IPS-18c (cell line): Measurements from ENCODE around the gene PPM1B.
"Not testable (repeated sequence)": the region's sequence is repeated elsewhere in the genome, so short reads cannot be mapped to it uniquely, and the experiment has no call there.

ENCODE experiments used
- H3K4me3 ChIP-seq: 2 replicates; pipeline ENCODE4 v1.7.0; 2013; ENCODE audit warnings: low read depth, mild to moderate bottlenecking, low read length, moderate library complexity; ENCODE audit not compliant: insufficient read depth
- H3K9me3 ChIP-seq: one replicate; pipeline ENCODE4 v1.6.1; 2013; ENCODE audit warnings: mild to moderate bottlenecking, low read length, moderate library complexity; ENCODE audit not compliant: control insufficient read depth, insufficient read depth

PPM1B gene

GRCh38 chr2:44150473-44150872 is 18.2 kb upstream of the PPM1B start:
- H3K9me3 ChIP-seq = no peaks in the 10 kb centered on the region
- no peak overlapping the region for H3K4me3 ChIP-seq

- Histone ChIP-seq H3K9me3 (no peaks in the 10 kb centered on the region), H3K4me3 (no peak overlapping the region)
Measured at GRCh38 chr2:44152865-44153669, 15.6 kb upstream of the PPM1B start.

- H3K9me3 ChIP-seq = no peaks in the 10 kb centered on the region
- no peak overlapping the region for H3K4me3 ChIP-seq
Measured at GRCh38 chr2:44155666-44156446, 12.8 kb upstream of the PPM1B start.

- H3K9me3 ChIP-seq = no peaks in the 10 kb centered on the region
- no peak overlapping the region for H3K4me3 ChIP-seq
Measured at GRCh38 chr2:44163777-44164176, 4.9 kb upstream of the PPM1B start.

DNA sequence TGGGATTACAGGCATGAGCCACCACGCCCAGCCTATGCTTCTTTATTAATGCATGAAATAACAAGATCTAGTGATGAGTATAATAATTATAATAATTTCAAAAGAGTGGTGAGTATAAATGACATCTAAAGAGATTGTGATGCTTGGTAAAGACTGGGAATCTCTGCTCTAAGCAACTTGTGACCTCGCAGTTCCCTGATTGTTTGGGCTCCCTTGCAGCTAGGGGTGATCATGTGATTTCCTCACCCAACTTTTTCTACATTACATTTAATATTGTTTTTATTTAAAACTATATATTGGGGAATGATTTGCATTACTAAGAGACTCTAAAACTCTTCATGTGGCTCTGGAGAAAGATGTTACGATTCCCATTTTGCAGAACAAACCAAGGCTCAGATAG is 4.1 kb upstream of the PPM1B start:
- H3K9me3 ChIP-seq = no peaks in the 10 kb centered on the region
- H3K4me3 ChIP-seq = no peak overlapping the region

GRCh38 chr2:44166096-44166495 is 2.6 kb upstream of the PPM1B start:
- no peak overlapping the region for H3K4me3 ChIP-seq
- no peaks in the 10 kb centered on the region for H3K9me3 ChIP-seq

- Histone ChIP-seq H3K4me3 (peak overlapping the region; percentile 67), H3K9me3 (no peaks in the 10 kb centered on the region)
Measured at GRCh38 chr2:44167311-44167907, 1.3 kb upstream of the PPM1B start.

GRCh38 chr2:44167908-44168680 is 581 bp upstream of the PPM1B start:
- peak overlapping the region; percentile 67; the same call in 1 of the 2 replicates for H3K4me3 ChIP-seq
- H3K9me3 ChIP-seq = no peaks in the 10 kb centered on the region

DNA sequence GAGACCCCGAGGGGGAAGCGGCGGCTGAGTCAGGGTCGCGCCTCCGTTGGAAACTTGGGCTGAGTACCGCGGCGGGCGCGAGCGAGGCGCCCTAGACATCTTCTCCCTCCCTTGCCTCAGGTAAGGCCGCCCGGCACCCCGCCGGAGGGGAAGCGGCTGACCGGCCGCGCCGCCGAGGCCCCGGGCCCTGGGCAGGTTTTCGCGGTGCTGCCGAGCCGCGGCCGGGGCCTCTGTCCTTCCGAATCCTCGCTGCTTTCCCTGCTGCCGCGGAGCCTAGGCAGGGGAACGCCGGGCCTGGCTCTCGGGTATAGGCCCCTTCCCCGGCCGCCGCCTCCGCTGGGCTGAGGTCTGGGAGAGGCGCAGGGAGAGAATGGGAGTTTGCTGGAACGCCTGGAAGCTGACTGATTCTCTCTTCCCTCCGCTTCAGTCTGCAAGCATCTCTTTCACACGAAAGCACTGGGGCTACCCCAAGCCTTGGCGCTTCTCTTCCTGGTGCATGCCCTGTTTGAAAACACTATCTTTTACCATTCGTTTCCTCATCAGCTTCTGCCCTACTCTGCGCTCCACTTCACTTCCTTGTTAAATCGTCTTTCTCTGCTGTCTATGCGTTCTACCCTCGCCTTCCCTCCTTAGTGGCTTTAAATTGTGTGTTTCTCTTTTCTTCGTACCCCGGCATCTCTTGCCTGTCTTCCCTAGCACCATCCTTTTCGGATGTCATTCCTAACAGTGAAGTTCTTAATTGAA is 652 bp downstream of the PPM1B start:
- Histone ChIP-seq H3K9me3 (no peaks in the 10 kb centered on the region), H3K4me3 (peak overlapping the region; percentile 87)

DNA sequence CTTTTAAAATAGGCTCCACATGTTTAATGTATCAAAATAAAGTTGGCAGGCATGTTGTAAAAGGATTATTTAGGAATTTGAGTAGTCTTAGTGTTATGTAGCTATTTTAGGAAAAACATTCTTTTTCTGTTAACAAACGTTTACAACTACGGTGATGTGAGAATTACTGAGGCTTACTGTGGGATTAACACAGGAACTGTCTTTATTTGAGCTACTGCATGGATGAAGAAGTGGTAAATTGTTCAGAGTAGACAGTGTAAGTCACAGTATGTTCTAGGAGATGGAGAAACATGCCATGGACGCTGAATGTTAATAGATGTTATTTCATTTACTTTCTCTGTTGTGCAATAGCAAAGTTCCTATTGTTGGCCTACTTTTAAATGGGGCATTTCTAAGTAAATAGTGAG is 1.6 kb downstream of the PPM1B start:
- Histone ChIP-seq H3K4me3 (peak overlapping the region; percentile 87), H3K9me3 (no peaks in the 10 kb centered on the region)

GRCh38 chr2:44171018-44171417 is 2.3 kb downstream of the PPM1B start:
- Histone ChIP-seq H3K9me3 (no peaks in the 10 kb centered on the region), H3K4me3 (peak overlapping the region; percentile 87)

DNA sequence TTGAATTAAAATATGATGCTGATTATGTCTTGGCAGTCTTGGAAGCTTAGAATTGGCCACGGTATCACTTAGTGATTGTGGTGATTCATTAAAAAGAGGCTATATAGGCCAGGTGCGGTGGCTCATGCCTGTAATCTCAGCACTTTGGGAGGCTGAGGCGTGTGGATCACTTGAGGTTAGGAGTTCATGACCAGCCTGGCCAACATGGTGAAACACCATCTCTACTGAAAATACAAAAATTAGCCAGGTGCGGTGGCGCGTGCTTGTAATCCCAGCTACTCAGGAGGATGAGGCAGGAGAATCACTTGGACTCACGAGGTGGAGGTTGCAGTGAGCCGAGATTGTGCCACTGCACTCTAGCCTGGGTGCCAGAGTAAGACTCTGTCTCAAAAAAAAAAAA is 2.8 kb downstream of the PPM1B start:
- peak overlapping the region; percentile 87 for H3K4me3 ChIP-seq
- not testable (repeated sequence) for H3K9me3 ChIP-seq

DNA sequence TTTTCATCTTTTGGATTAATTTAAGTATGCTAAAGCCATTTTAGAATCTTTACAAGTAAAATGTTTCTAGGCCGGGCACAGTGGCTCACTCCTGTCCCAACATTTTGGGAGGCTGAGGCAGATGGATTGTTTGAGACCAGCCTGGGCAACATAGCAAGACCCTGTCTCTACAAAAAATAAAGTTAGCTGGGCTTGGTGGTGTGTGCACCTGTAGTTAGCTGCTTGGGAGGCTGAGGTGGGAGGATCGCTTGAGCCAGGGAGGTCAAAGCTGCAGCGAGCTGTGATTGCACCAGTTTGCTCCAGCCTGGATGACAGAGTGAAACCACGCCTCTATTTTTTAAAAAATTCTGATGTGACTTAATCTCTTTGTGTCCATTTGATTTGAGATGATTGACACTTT is 3.9 kb downstream of the PPM1B start:
- Histone ChIP-seq H3K9me3 (no peaks in the 10 kb centered on the region), H3K4me3 (no peak overlapping the region)

DNA sequence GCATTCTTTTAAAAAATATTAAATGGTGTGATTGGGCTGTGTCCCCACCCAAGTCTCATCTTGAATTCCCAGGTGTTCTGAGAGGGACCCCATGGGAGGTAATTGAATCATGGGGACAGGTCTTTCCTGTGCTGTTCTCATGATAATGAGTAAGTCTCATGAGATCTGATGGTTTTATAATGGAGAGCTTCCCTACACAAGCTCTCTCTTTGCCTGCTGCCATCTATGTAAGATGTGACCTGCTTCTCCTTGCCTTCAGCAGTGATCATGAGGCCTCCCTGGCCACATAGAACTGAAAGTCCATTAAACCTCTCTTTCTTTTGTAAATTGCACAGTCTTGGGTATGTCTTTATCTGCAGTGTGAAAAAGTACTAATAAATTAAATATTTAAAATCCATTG is 10.3 kb downstream of the PPM1B start:
- H3K4me3 ChIP-seq = no peak overlapping the region
- H3K9me3 ChIP-seq = no peaks in the 10 kb centered on the region

GRCh38 chr2:44181648-44182047 is 13.0 kb downstream of the PPM1B start:
- Histone ChIP-seq H3K4me3 (no peak overlapping the region), H3K9me3 (no peaks in the 10 kb centered on the region)

GRCh38 chr2:44184106-44184505 is 15.4 kb downstream of the PPM1B start:
- no peaks in the 10 kb centered on the region for H3K9me3 ChIP-seq
- no peak overlapping the region for H3K4me3 ChIP-seq

DNA sequence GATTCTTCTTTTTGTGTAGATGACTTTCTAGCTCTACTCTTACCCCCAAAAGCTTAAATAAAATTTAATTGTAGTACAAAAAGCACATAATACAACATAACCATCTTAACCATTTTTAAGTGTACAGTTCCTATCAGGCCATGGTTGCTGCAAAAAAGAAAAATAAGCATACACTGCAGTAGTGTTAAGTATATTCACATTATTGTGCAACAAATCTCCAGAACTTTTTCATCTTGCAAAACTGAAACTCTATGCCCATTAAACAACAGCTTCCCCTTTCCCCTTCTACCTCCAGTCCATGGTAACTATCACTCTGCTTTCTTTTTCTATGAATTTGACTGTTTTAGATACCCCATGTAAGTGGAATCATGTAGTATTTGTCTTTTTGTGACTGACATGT is 18.1 kb downstream of the PPM1B start:
- no peaks in the 10 kb centered on the region for H3K9me3 ChIP-seq
- no peak overlapping the region for H3K4me3 ChIP-seq
